Large intestine (tissue), 3 donors: ENCODE measurements around the gene MAPK9. TPM values are rescaled to one million over a fixed set of nuclear protein-coding genes. Genes with fewer than 3 reads are reported as not detected.

Experiments used
- DNase-seq, 2 donors: peaks; one replicate each; pipeline versions ENCODE4 v3.0.0 to v3.0.0-alpha.2; 2013
- H3K27ac ChIP-seq: one replicate; pipeline ENCODE4 v1.5.1; 2013; ENCODE audit warnings: low read length
- H3K27me3 ChIP-seq: 2 replicates; pipeline ENCODE4 v1.6.1; 2013; ENCODE audit warnings: low read length; ENCODE audit not compliant: control insufficient read depth, insufficient read depth
- H3K36me3 ChIP-seq: 2 replicates; pipeline ENCODE4 v1.6.1; 2013; ENCODE audit warnings: low read length; ENCODE audit not compliant: control insufficient read depth, insufficient read depth
- H3K4me1 ChIP-seq: one replicate; pipeline ENCODE4 v1.6.1; 2013; ENCODE audit warnings: low read length; ENCODE audit not compliant: control insufficient read depth, insufficient read depth
- H3K4me3 ChIP-seq: one replicate; pipeline ENCODE4 v1.5.1; 2013; ENCODE audit warnings: low read length
- H3K9me3 ChIP-seq: one replicate; pipeline ENCODE4 v1.6.1; 2013; ENCODE audit warnings: mild to moderate bottlenecking, low read depth, low read length, moderate library complexity; ENCODE audit not compliant: control insufficient read depth
- whole genome bisulfite sequencing: methylation state at CpG from one replicate; pipeline ENCODE4 v1.1.5; 2013; ENCODE audit warnings: low lambda C conversion rate; ENCODE audit not compliant: insufficient coverage; 5-methylcytosine and 5-hydroxymethylcytosine counted together
- polyA plus RNA-seq: library from polyadenylated mRNA; unstranded; fragments of 120-200 nt; gene quantifications from one replicate; pipeline ENCODE4 v1.2.1, GENCODE V29; 2013

MAPK9 gene
- polyA plus RNA-seq, 1 donor, result 29.8 TPM

DNA sequence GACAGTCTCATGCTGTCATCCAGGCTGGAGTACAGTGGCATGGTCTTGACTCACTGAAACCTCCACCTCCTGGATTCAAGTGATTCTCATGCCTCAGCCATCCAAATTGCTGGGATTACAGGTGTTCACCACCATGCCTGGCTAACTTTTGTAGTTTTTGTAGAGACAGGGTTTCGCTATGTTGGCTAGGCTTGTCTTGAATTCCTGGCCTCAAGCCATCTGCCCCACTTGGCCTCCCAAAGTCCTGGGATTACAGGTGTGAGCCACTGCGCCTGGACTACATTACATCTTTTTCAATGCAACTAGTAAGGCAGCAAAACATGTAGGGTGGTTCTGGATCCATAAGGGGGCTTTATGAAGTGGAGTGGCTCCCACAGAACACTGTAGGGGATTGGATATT, 53.3 kb downstream of the MAPK9 start:
- H3K4me3 ChIP-seq, result no peak overlapping the region
- H3K9me3 ChIP-seq, result no peaks in the 10 kb centered on the region
- no peak overlapping the region for H3K27ac ChIP-seq
- H3K36me3 ChIP-seq, result peaks cover 46% of the 10 kb centered on the region
- no CpG with 5 or more reads among the region's 2 CpGs for WGBS
- H3K27me3 ChIP-seq, result no peaks in the 10 kb centered on the region
- DNase-seq, result no peak
- peaks cover 4% of the 10 kb centered on the region for H3K4me1 ChIP-seq

DNA sequence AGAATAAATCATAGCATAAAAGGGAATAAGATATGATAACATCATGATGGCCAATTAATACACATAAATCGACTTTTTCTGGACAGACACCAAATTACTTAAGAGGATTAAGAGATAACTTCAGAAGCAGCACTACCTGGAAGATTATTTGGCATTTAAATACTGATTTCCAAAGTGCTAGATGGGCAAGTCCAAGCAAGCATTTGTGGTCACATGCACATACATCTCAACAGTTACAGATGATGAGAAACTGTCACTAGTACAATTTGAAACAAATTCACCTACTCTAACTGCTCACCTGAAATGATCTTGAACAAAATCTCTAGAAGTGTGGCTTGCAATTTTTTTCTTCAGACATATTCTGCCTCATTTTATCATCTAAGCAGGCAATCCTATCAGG, 56.0 kb downstream of the MAPK9 start:
- no peaks in the 10 kb centered on the region for H3K9me3 ChIP-seq
- H3K4me3 ChIP-seq, result no peak overlapping the region
- H3K36me3 ChIP-seq, result peaks cover 32% of the 10 kb centered on the region
- peaks cover 9% of the 10 kb centered on the region for H3K4me1 ChIP-seq
- H3K27me3 ChIP-seq, result no peaks in the 10 kb centered on the region
- no peak for DNase-seq
- H3K27ac ChIP-seq, result no peak overlapping the region
- WGBS, result no CpG with 5 or more reads among the region's 1 CpG

DNA sequence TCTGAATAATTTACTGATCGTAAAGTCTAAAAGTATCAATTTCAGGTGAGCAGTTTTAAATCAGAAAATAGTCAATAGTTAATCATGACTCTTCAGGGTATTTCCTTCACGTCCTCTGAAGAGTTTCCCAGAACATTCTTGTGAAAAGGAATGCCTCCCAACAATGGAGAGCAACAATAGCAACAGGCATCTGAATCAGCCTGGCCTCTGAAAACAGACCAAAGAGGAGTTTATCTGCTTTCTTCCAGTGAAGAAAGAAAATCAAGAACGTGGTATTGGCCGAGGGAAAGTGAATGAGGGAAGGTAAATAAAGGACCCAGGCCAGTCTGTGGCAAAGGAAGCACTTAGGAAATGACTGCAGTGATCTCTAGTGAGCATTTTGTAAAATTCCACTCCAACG, 56.8 kb downstream of the MAPK9 start:
- Histone ChIP-seq H3K27ac (no peak overlapping the region), H3K9me3 (no peaks in the 10 kb centered on the region), H3K36me3 (peaks cover 24% of the 10 kb centered on the region), H3K27me3 (no peaks in the 10 kb centered on the region), H3K4me3 (no peak overlapping the region), H3K4me1 (peaks cover 9% of the 10 kb centered on the region)
- WGBS, result 100% methylated on average over 1 of the region's 5 CpGs
- DNase-seq, result no peak

DNA sequence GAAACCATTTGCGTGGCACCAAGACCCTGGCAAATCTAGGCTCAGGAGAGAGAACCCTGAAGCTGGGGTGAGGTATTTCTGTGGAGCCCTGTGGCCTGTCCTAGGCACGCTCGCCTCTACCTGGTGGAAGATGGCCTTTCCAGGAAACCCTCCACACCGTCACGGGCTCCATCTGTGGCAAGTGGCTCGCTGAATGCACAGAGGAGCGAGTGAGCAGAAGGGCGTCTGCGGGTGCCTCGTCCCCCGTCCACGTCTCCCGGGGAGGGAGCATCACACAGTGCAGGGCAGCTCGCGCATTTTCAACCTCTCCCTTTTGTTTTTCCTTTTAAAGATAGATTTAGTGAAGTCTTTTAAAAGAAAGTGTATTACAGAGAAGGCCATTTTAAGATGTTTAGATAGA, 57.6 kb downstream of the MAPK9 start:
- Histone ChIP-seq H3K27me3 (no peaks in the 10 kb centered on the region), H3K27ac (peak overlapping the region; percentile 90), H3K4me1 (peaks cover 9% of the 10 kb centered on the region), H3K9me3 (no peaks in the 10 kb centered on the region), H3K36me3 (peaks cover 23% of the 10 kb centered on the region), H3K4me3 (no peak overlapping the region)
- no peak for DNase-seq
- 100% methylated on average over 1 of the region's 15 CpGs for WGBS

DNA sequence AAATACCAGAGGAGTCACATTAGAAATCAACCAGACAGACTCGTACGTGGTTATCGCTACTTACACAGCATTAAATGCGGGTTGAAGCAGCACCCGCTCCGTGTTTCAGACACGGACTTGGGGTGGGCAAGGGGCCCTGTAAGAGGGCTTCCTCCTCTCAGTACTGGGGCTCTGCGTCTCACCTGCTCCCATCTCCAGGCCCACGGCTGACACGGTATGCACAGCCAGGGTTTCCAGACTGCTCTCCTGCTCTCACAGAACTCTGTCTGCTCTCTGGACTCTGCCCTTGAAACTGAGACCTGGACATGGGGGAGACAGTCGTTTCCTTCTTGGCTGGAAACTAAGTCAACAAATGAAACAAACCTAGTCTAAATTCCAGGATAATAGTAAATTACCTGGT, 58.2 kb downstream of the MAPK9 start:
- Histone ChIP-seq H3K4me3 (no peak overlapping the region), H3K27me3 (no peaks in the 10 kb centered on the region), H3K27ac (peak overlapping the region; percentile 90), H3K9me3 (no peaks in the 10 kb centered on the region), H3K4me1 (peaks cover 9% of the 10 kb centered on the region), H3K36me3 (peaks cover 20% of the 10 kb centered on the region)
- WGBS, result no CpG with 5 or more reads among the region's 11 CpGs
- DNase-seq, result peak; percentile 75 to 92

DNA sequence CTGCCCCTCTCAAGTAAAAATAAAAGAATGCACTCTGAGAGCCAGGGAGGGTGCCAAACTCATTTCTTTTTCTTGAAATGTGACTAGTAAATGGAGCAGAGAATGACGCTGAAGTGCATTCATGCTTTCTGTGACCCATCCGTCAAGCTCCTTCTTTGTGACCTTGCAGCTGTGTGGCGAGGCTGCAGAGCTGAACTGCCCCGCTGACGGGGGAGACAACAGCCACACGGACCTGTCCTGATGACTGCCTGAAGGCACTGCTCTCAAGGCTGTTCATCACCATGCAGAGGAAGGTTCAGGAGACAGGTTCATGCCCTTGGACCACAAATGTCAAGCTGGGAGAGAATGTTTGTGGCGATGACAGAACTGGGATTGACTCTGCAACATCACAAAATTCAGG, 61.9 kb downstream of the MAPK9 start:
- WGBS, result no CpG with 5 or more reads among the region's 7 CpGs
- Histone ChIP-seq H3K36me3 (peaks cover 3% of the 10 kb centered on the region), H3K4me3 (no peak overlapping the region)

DNA sequence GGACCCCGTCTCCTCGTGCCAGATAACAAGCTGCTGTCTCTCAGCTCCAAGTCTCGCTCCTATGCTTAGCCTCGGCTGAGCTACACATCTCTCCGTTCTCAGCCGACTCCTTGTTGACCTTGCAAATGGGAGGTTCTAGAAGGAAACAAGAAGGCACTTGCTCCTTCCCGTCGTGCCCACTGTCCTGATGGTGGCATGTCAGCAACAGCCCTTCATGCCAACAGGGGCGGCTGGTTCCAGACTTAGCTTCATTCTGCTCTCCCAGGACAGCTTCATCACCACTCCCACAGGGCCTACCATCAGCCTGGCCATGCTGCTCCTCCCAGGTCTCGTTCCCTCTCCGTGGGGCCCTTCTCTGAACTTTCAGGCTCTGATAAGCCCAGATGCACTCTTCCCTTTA, 69.8 kb downstream of the MAPK9 start:
- Histone ChIP-seq H3K27ac (no peak overlapping the region), H3K4me3 (no peak overlapping the region), H3K9me3 (peaks cover 6% of the 10 kb centered on the region), H3K36me3 (no peaks in the 10 kb centered on the region), H3K4me1 (no peaks in the 10 kb centered on the region), H3K27me3 (no peaks in the 10 kb centered on the region)
- WGBS, result no CpG with 5 or more reads among the region's 11 CpGs
- DNase-seq, result no peak

More for the DNA sequence above, 61.9 kb downstream of the MAPK9 start:
- no peak for DNase-seq
- H3K9me3 ChIP-seq, result no peaks in the 10 kb centered on the region
- no peak overlapping the region for H3K27ac ChIP-seq
- no peaks in the 10 kb centered on the region for H3K27me3 ChIP-seq
- H3K4me1 ChIP-seq, result peaks cover 9% of the 10 kb centered on the region

DNA sequence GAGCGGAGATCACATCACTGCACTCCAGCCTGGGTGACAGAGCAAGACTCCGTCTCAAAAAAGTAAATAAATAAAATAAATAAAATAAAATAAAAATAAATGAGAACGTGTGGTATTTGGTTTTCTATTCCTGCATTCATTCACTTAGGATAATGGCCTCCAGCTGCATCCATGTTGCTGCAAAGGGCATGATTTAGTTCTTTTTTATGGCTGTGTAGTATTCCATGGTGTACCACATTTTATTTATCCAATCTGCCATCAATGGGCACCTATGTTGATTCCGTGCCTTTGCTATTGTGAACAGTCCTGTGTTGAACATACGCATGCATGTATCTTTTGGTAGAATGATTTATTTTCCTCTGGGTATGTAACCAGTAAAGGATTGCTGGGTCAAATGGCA, 74.1 kb downstream of the MAPK9 start:
- Histone ChIP-seq H3K27ac (no peak overlapping the region), H3K4me3 (no peak overlapping the region), H3K4me1 (no peaks in the 10 kb centered on the region), H3K27me3 (no peaks in the 10 kb centered on the region), H3K9me3 (peaks cover 19% of the 10 kb centered on the region), H3K36me3 (no peaks in the 10 kb centered on the region)
- 98% methylated on average over 4 of the region's 5 CpGs for WGBS
- DNase-seq, result no peak

DNA sequence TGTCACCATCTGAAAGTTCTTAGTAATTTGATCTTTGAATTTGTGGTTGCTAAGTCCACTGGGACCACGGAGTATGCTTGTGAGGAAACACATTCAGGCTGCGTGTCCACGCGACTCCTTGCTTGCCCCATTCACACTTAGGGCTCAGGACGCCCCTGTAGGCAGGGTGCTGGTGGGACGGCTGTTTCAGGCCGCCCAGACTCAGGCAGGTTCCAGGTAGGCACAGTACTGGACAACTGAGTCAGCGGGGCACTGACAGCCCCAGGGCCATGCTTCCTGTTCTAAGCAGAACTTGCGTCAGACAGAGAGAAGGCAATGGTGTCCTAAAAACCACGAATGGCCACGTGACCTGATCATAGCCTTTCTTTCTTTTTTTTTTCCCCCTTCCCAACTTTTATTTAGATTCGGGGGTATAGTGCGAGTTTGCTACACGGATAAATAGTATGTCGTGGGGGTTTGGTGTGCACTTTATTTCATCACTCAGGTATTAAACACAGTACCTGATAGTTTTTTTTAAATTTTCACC, 75.2 kb downstream of the MAPK9 start:
- H3K4me3 ChIP-seq, result no peak overlapping the region
- no peak for DNase-seq
- H3K4me1 ChIP-seq, result no peaks in the 10 kb centered on the region
- 100% methylated on average over 1 of the region's 15 CpGs for WGBS
- H3K27me3 ChIP-seq, result no peaks in the 10 kb centered on the region
- no peak overlapping the region for H3K27ac ChIP-seq
- no peaks in the 10 kb centered on the region for H3K36me3 ChIP-seq
- peaks cover 16% of the 10 kb centered on the region for H3K9me3 ChIP-seq

DNA sequence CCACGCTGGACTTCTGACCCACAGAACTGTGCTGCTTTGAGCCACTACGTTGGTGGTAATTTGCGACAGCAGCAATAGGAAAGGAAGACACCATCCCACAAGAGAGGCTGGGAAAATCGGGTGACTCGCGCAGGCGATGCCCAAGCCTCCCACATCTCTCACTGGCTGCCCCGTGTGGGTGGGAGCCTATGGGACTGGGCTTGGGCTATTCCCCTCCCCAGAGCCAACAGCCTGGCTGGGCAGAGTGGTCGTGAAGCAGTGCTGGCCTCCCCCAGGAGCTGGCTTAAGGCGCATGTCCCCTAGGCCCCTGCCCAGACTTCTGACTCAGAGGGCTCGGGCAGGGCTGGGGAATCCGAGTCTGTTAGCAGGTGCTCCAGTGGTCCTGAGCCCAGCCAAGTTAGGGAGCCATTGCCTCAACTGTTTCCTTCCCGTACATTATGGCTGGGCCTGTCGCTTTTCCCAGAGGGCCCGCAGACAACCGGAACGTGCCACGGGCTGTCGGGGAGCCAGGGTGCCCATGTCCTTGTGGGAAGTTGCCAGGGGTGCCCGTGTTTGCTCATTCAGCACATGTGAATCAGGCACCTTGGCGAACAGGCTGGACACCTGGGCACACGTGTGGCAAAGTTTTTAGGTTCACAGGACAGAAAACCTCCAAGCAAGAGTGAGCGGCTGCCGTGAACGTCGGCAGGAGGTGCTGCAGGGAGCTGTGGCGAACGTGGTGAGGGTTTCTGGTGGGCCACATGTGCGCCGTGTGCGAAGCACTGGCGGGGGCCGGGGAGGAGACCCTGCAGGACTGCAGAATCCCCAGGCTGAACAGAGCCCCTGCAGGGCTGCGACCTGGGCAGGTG, 75.9 kb downstream of the MAPK9 start:
- Histone ChIP-seq H3K4me3 (no peak overlapping the region), H3K27ac (no peak overlapping the region), H3K27me3 (no peaks in the 10 kb centered on the region), H3K4me1 (no peaks in the 10 kb centered on the region), H3K36me3 (no peaks in the 10 kb centered on the region), H3K9me3 (peaks cover 13% of the 10 kb centered on the region)
- no CpG with 5 or more reads among the region's 34 CpGs for WGBS
- no peak for DNase-seq
